Fibroblast of peridontal ligament (primary cell): ENCODE measurements around the gene ZNF174.

Source experiments
- DNase-seq: peaks from one replicate; pipeline ENCODE4 v3.0.0-alpha.2; 2010; ENCODE audit errors: extremely low read depth

Gene ZNF174

DNA sequence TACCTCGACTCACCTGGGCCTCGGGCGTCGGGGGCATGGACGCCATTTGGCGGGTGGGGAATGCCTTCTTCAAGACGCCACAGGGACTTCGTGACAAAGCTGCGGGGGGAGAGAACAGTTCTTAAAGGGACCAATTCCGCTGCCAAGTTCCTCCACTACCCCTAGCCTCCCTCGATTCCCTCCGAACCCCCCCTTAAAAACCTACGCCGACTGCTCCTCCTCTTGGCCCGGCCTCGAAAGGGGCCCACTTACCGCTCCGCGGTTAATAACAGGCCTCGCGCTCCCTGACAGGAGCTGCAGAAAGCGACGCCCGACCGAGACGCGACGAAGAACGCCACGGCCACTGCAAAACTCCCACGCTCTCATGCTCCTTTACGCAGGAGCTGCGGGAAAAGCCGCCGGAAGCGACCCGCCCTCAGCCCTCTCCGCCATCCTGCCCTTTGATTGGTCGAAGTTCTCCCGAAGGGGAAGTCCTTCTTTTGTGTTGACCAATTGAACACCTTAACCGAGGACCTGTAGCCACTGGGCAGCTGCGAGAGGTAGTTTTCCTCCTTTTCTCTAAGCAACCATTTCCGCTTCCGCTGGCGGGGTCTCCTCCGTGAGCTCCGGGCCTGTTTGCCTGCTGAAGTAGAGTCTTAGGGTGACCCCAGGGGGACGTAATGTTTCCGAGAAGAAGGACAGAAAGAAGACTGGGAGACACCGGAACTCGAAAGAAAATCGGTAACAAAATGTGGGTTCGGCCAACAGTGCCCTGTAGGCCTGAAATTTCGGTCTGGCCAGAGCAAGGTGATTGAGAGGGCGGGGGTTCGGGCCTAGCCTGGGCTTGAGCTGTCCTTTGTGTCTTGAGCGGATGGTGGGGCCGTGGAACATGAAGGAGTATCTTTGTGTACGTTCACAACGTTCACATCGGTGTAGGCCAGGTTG is 42.4 kb downstream of the ZNF174 start, which contains the start of the genes NAA60 and ZNF597:
Gene NAA60 (plus strand): TSS at position 573 of the 924 bp plus-strand sequence. CDS start 32,548 bp downstream, outside the sequence.
Gene ZNF597 (minus strand): TSS at position 397 of the 924 bp plus-strand sequence. CDS start 351 bp downstream, at position 46.
- peak; percentile 90 for DNase-seq

DNA sequence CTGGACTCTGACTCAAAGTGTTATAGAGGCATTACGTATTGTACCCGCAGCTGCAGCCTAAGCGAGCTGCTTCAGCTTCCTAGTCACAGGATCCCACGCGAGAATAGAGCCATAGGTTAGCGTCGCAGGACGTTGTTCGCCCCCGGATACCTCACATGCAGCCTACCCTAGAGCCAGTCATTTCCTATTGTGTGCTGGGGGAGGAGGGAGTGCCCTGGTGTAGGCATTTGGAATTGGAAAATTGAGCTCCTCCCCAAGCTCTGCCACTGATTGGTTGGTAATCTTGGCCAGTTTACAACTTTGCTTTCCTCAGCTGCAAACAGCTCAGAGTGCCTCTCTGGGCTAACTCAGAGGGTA is 43.0 kb downstream of the ZNF174 start:
- peak; percentile 80 for DNase-seq

DNA sequence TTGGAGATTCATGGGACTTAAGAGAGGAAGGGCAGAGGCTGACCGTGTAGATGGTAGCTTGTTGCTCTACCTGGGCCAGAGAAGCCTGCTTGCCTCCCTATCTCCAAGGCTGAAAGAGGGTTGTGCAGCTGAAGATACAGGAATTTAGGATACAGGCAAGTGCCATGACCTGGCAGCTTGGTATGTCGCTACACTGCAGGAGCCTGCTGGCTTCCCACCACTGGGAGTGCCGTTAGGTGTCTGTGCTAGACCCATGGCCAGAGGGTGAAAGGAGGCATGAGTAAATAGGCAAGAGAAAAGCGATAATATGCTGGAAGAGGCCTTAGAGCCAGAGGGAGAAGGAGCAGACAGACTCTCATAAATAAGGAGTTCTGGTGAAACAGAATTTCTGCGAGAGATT is 53.1 kb downstream of the ZNF174 start:
- no peak for DNase-seq

DNA sequence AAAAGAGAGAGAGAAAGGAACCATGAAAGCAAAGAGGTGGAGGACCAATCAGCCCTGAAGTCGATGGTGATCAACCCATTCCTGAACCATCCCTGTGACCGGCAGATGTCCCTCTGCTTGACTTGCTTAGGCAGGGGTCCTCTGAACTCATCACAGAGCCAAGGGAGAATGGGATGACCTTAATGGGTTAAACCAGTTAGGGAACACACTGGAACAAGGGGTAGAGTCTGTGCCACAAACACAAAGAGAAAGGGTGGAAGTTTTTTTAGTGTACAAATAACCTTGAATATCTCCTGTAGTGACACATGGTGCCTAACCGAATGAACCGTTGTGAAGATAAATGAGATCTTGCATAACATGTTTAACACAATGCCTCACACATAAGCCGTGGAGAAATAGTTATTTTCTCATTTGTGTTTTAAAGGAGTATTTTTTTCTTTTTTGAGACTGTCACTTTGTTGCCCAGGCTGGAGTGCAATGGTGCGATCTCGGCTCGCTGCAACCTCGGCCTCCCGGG is 53.7 kb downstream of the ZNF174 start:
- DNase-seq = no peak

DNA sequence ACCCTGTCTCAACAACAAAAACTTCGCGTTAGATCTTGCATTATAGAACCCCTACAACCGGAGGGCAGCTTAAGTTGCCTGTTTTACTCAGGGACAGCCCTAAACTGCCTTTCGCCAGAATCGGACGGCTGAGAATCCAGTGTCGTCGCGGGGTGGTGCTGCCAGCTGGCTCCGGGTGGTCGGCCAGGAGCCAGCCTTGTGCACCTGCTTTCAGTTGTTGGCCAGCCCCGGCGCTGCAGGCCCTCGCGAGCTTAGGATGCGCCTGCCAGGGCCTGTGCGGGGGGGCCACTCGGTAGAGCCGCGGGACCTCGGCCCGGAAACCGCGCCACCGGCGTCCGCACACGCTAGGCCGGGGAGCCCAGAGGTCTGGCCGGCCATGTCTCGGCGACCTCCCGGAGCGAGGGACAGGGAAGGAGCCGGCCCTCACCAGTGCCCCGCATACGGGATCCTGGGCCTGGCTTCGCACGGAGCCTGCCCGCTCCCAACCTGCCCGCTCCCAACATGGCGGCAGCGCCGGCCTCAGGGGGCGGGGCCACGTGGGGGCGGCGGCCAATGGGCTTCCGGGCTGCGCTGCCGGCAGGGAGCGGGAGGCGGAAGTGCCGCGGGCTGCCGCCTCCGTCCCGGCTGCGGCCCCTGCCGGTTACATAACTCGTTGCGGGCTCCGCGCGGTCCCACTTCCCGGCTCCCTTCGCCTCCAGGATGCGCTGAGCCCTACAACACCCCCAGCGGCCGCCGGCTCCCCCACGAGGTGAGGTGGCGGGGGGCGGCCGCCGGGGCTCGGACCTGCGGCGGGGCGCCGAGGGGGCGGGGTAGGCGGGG is 56.6 kb downstream of the ZNF174 start:
- DNase-seq = peak; percentile 78

DNA sequence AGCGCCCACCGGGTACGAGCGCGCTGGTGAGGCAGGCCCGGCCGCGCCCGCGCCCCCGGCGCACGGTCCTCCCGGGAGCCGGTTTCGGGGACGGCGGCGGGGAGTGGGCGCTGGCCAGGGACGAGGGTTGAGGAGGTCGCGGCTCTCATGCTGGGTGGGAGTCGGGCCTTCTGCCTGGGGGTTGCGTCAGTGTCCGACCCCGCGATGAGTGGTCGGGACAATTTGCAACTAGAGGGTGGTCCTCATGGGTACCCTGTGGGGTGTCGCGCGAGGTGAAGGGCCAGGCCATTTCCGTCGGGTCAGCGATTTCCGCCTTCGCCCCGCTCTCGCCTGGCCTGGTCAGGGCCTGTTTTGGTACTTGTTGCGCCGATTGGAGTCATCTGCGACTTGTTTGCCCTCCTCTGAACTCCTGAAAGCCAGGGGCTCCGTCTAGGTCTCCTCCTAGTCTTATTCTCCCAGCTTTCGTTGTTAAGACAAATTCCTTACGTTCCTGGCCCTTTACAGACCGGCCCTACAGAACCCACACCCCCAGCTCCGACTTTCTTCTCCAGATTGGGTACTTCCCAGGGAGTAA is 57.4 kb downstream of the ZNF174 start:
- peak; percentile 51 for DNase-seq

DNA sequence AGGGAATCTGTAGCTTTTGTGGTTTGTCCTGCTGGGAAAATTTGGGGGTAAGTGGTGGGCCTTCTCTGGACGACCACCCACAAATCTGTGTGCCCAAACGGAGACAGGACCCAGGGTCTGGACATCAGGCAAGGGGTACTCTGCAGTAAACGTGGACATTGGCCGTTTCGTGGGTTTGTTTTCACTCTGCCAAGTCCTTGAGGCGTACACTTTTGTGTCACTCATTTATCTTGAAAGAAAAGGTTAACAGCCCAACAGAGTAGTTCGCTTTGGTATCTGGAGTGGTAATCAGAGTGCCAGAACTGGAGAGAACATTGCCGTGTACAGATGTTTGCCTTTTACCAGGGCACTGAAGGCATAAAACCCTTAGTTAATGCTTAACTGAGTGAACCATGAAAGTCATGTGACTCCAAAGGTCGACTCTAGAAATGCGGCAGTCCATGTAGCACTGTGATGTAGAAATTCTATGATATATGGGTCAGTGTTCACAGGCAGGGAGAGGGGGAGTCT is 57.9 kb downstream of the ZNF174 start:
- peak; percentile 38 for DNase-seq
